GM19438 (cell line): ENCODE results near the gene MAP3K20.
"Not testable (repeated sequence)": the region's sequence is repeated elsewhere in the genome, so short reads cannot be mapped to it uniquely, and the experiment has no call there.

Experiments used
- ATAC-seq: cut with Tn5 transposase; IDR thresholded peaks from one replicate; pipeline ENCODE4 v1.9.1; 2021; ENCODE audit warnings: low read depth; ENCODE audit not compliant: unreplicated experiment

Gene MAP3K20

DNA sequence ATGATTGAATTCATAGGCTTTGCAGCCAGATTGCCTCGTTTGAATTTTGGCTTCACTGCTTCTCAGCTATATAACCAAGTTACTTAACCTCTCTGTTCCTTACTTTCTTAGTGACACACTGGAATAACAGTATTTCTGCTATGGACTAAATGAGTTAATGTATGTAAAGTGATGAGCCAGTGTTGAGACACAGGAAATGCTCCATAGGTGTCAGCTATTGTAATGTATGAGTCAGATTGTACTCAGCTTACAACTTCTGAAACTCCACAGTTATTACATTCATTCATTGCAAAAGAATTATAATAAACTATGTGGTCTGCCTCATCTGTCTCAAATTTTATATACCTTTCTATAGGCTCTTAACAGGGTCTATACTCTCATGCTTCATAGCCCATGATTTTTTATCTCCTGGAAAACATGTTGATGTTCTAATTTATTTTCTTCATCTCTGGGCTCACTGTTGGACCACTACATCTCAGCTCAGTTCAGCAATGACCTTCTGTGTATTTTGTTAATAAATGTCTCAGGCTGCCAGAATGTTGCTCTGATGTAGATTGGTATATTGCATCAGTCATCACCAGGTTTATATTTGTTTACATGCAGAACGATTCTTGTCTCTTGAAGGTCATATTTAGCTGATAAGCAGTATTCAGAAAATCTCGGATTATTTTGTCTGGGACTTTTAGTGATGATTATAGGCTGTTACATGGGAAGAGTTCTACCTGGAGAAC, 76.2 kb downstream of the MAP3K20 start:
- ATAC-seq, result no peak

DNA sequence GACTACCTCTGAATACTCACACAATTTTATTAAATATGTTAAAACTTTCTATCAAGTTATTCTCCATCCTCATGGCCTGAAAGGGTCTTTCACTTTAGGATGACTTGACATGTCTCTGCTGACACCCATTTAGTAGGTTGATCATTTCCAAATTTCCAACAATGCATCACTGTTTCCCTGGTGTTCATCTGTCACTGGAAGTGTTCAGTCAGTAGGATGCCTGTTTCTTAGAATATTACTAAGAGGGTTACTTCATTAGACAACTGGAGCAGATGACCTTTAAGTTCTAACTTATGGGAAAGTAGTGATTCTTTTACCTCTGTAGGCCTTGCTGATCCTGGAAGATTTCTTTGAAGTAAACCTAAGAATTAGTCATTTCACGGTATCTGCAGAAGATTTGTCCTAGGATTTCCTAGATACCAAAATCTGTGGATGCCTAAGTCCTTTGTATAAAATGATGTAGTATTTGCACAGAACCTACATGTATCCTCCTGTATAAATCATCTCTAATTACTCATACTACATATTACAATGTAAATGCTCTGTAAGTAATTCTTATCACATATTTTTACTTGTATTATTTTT, 77.7 kb downstream of the MAP3K20 start:
- ATAC-seq, result no peak

GRCh38 chr2:173157676-173158293, 82.1 kb downstream of the MAP3K20 start:
- ATAC-seq, result no peak

DNA sequence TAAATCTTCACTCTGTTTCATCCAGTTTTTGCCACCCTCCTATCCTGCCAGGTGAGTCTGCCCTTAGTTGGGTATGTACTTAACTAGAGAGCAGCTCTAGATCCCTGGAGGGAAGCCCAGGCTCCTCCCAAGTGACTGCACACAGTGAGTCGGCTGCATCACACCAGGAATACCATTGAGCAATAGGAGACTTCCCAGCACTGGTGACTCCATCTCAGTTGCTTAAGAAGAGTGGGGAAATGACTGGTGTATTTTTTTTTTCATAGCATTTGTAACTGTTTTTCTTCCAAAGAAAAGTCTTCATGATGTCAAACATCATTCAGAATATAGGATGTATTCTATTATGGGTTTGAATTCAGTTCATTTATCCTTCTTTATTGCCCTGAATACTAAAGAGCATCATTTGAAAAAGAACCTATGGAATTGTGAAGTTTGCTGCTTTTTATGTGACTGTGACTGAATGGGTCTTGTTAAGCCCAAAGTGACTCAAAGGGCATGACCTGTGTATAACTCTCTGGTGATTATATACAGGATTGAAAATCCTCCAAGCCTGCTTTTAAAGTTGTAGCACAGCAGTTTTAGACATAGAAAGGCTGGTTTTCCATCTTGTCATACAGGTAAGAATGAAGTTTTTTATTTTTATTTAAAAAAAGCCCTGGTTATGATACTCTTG, 84.3 kb downstream of the MAP3K20 start:
- ATAC-seq, result no peak

GRCh38 chr2:173160618-173161017, 85.0 kb downstream of the MAP3K20 start:
- no peak for ATAC-seq

DNA sequence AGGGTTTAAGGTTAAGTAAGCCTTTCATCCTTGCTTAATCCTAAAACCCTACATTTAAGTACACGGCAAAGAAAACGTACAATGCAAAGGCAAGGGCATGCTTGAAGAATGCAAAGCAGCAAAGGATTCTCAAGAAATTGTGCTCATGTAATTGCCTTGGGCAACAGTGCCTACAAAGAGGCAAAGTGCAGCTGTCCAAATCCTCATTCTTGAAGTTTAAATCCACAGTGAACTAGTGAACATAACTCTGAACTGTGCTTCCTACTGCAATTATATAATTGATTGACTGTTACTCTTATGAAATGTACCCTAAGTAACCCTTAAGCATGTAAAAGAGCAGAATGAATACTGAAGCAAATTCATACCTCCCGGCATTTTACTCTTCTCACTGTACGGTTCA, 85.4 kb downstream of the MAP3K20 start:
- no peak for ATAC-seq

- no peak for ATAC-seq
These were observed 85.9 kb downstream of the MAP3K20 start for GRCh38 chr2:173161507-173161906.

DNA sequence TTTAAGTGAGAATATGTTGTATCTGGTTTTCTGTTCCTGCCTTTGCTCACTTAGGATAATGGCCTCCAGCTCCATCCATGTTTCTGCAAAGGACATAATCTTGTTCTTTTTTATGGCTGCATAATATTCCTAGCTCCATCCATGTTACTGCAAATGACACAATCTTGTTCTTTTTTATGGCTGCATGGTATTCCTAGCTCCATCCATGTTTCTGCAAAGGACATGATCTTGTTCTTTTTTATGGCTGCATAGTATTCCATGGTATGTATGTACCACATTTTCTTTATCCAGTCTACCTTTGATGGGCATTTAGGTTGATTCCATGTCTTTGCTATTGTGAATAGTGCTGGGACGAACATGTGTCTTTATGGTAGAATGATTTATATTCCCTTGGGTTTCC, 87.7 kb downstream of the MAP3K20 start:
- ATAC-seq, result not testable (repeated sequence)

- ATAC-seq, result no peak
These were observed 88.8 kb downstream of the MAP3K20 start for GRCh38 chr2:173164396-173164795.

- ATAC-seq, result no peak
These were observed 90.0 kb downstream of the MAP3K20 start for GRCh38 chr2:173165443-173166238.

DNA sequence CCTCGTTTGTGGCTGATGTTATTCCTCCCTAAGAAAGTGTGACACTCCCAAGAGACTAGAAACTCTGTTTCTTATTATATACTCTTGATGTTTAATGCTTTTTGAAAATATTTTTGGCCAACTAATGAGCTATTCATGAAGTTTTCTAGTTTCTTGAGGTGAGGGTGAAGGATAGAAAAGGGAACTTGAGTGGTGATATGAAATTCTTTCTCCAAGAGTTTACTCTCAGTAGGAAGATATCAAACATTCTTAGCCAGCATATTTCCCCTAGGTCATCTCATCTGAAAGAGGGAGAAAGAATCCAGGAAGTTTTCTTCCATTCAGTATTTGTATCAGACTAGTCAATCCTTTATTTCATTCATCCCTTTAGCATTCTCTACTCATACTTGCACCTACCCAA, 95.7 kb downstream of the MAP3K20 start:
- no peak for ATAC-seq

- ATAC-seq, result no peak
These were observed 96.4 kb downstream of the MAP3K20 start for GRCh38 chr2:173171924-173172643.

DNA sequence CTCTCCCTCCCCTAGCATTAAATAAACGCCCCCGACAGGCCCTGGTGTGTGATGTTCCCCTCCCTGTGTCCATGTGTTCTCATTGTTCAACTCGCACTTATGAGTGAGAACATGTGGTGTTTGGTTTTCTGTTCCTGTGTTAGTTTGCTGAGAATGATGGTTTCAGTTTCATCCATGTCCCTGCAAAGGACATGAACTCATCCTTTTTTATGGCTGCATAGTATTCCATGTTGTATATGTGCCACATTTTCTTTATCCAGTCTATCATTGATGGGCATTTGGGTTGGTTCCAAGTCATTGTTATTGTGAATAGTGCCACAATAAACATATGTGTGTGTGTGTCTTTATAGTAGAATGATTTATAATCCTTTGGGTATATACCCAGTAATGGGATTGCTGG, 98.7 kb downstream of the MAP3K20 start:
- not testable (repeated sequence) for ATAC-seq

- no peak for ATAC-seq
These were observed 99.6 kb downstream of the MAP3K20 start for GRCh38 chr2:173175222-173175621.

DNA sequence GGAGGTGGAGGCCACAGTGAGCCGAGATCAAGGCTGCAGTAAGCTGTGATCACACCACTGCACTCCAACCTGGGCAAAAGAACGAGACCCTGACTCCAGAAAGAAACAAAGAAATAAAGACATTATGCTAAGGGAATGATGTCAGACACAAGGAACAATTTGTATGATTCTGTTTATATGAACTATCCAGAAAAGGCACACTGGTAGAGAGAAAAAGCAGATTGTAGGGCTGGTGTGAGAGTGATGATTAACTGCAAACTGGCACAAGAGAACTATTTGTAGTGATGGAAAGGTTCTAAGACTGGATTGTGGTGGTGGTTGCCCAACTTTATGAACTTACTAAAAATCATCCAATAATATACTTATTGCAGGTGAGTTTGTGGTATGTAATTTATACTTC, 106.3 kb downstream of the MAP3K20 start:
- no peak for ATAC-seq

- no peak for ATAC-seq
These were observed 108.7 kb downstream of the MAP3K20 start for GRCh38 chr2:173184031-173185004.

- ATAC-seq, result no peak
These were observed 109.8 kb downstream of the MAP3K20 start for GRCh38 chr2:173185437-173185836.

- ATAC-seq, result no peak
These were observed 112.5 kb downstream of the MAP3K20 start for GRCh38 chr2:173187941-173188788.
